GM19193 (cell line): Measurements from ENCODE around the gene UNC5A.

Experiments
- POLR2A ChIP-seq: IDR thresholded peaks from 4 replicates; pipeline ENCODE4 v1.6.1; 2011; ENCODE audit not compliant: insufficient read depth, insufficient read length; ENCODE audit errors: extremely low read depth

UNC5A gene

GRCh38 chr5:176776916-176777315, 33.4 kb upstream of the UNC5A start:
- TF ChIP-seq POLR2A, result no peak

GRCh38 chr5:176778921-176779465, 31.4 kb upstream of the UNC5A start:
- no peak for TF ChIP-seq POLR2A

- no peak for TF ChIP-seq POLR2A
Observed at GRCh38 chr5:176779537-176779936, 30.8 kb upstream of the UNC5A start.

- no peak for TF ChIP-seq POLR2A
Observed at GRCh38 chr5:176780176-176781053, 29.9 kb upstream of the UNC5A start.

- TF ChIP-seq POLR2A, result no peak
Observed at GRCh38 chr5:176781054-176781375, 29.3 kb upstream of the UNC5A start.

- no peak for TF ChIP-seq POLR2A
Observed at GRCh38 chr5:176781638-176782570, 28.5 kb upstream of the UNC5A start.

GRCh38 chr5:176784218-176785165, 25.9 kb upstream of the UNC5A start:
- TF ChIP-seq POLR2A, result no peak

- no peak for TF ChIP-seq POLR2A
Observed at GRCh38 chr5:176785184-176786145, 24.9 kb upstream of the UNC5A start.

GRCh38 chr5:176787676-176788075, 22.7 kb upstream of the UNC5A start:
- no peak for TF ChIP-seq POLR2A

GRCh38 chr5:176788091-176788490, 22.3 kb upstream of the UNC5A start:
- TF ChIP-seq POLR2A, result no peak

GRCh38 chr5:176788941-176789872, 21.2 kb upstream of the UNC5A start:
- no peak for TF ChIP-seq POLR2A
